Adrenal gland (tissue), 12 donors: ENCODE data around the gene CALN1. TPM values are rescaled to one million over a fixed set of nuclear protein-coding genes. Genes with fewer than 3 reads are reported as not detected.

Experiments used
- DNase-seq, 7 donors: peaks; one replicate each; pipeline ENCODE4 v3.0.0-alpha.2; 2019 to 2020
- H3K27ac ChIP-seq, 5 donors: fragments of 200-600 bp; sonication (generic) in 4 of 5; 1 replicate in 3 of 5; 2 replicates in 2 of 5; pipeline versions ENCODE4 v1.5.1 to v1.8.0; 2016 to 2020; ENCODE audit warnings: mild to moderate bottlenecking in 1 of 5
- H3K27me3 ChIP-seq: fragments of 200-600 bp; 2 replicates; pipeline ENCODE4 v1.8.0; 2021
- H3K36me3 ChIP-seq, 2 donors: fragments of 200-600 bp; replicated peaks in 1 of 2; 1 replicate in 1 of 2; 2 replicates in 1 of 2; pipeline versions ENCODE4 v1.5.1 to v1.8.0; 2018 to 2022
- H3K4me1 ChIP-seq, 2 donors: fragments of 200-600 bp; replicated peaks in 1 of 2; 1 replicate in 1 of 2; 2 replicates in 1 of 2; pipeline versions ENCODE4 v1.5.1 to v1.8.0; 2018 to 2021
- H3K4me3 ChIP-seq, 4 donors: fragments of 200-600 bp; sonication (generic) in 3 of 4; one replicate each; pipeline ENCODE4 v1.5.1; 2016 to 2018
- H3K9me3 ChIP-seq, 3 donors: fragments of 200-600 bp; sonication (generic) in 1 of 3; replicated peaks in 1 of 3; 1 replicate in 2 of 3; 2 replicates in 1 of 3; pipeline versions ENCODE4 v1.5.1 to v1.8.0; 2016 to 2021
- CTCF ChIP-seq, 6 experiments: fragments of 450-650 bp in 4 of 6; fragments of 200-600 bp in 2 of 6; sonication (generic) in 1 of 6; IDR thresholded peaks; 1 replicate in 5 of 6; 2 replicates in 1 of 6; pipeline versions ENCODE4 v1.5.1 to v1.8.0; 2016 to 2021; ENCODE audit warnings: antibody characterized with exemption in 6 of 6, mild to moderate bottlenecking in 2 of 6, moderate library complexity in 1 of 6
- POLR2A ChIP-seq, 2 donors: fragments of 450-650 bp; IDR thresholded peaks; one replicate each; pipeline ENCODE4 v1.6.1; 2017; ENCODE audit warnings: antibody characterized with exemption in 2 of 2, mild to moderate bottlenecking in 2 of 2, moderate library complexity in 1 of 2
- WGBS, 4 donors: extraction: QIAGEN DNeasy Blood & Tissue Kit in 2 of 4; methylation state at CpG; one replicate each; pipeline versions ENCODE4 v1.1.5 to v1.1.7; 2013 to 2017; 5-methylcytosine and 5-hydroxymethylcytosine counted together
- intact Hi-C, 2 donors: fragments of 100-400 bp; cut with DNase I; formaldehyde crosslinking; loops; one replicate each; pipeline versions ENCODE4 v1.14.1 to v1.15.0; 2022 to 2023
- polyA plus RNA-seq, 3 donors: library from polyadenylated mRNA; stranded (reverse); fragments of 200-250 nt in 2 of 3; fragments of 350-450 nt in 1 of 3; fragmentation: Illumina TruSeq in 1 of 3; extraction: RNeasy Lipid Tissue Mini Kit (QIAGEN cat#74804) in 1 of 3; gene quantifications; one replicate each; pipeline ENCODE4 v1.2.3, GENCODE V29; 2013 to 2014
- total RNA-seq, 9 donors: library from RNA; depleted of rRNA in 4 of 9; stranded (reverse); fragments of >200 nt in 4 of 9; fragments of 120-200 nt in 1 of 9; fragmentation: NEBNext Ultra II Directional in 1 of 9; extraction: Animal tissue kit (Norgen Biotek cat#: 25700) in 1 of 9; gene quantifications; one replicate each; pipeline versions ENCODE4 v1.1.0 to v1.2.4, GENCODE V29; 2013 to 2023
- donor health status: healthy with polysubstance abuse.
- donor health status: Bipolar disorder and iron deficiency.
- donor health status: DM: yes; HTN: yes; CAD: no.
- donor health status: DM: no; HTN: no; CAD: no.
- donor health status: DM: no; HTN: no; CAD: no.
- donor health status: DM: yes; HTN: yes; CAD: no.

Gene CALN1
- total and polyA plus RNA-seq, 12 donors: 4.3 to 51.5 (median 15.2) TPM

GRCh38 chr7:72337390-72338167, 74.6 kb downstream of the CALN1 start:
- peaks cover 27% of the 10 kb centered on the region for H3K27me3 ChIP-seq
- no peaks in the 10 kb centered on the region for H3K9me3 ChIP-seq
- intact Hi-C loops: no loop called here
- H3K4me3 ChIP-seq: peak overlapping the region in 2 of 4 donors; percentile 34 to 54
- peak in 2 of 7 donors; percentile 36 to 37 for DNase-seq
- H3K4me1 ChIP-seq: no peaks in the 10 kb centered on the region
- 3 to 6% (median 6%) methylated on average over 18 to 44 of the region's 44 CpGs for WGBS, 4 donors
- no peaks in the 10 kb centered on the region for H3K36me3 ChIP-seq
- H3K27ac ChIP-seq: peak overlapping the region in 2 of 5 donors; percentile 54 to 63
- no peak for TF ChIP-seq CTCF (IDR thresholded peaks at IDR 0.05)
- no peak for TF ChIP-seq POLR2A (IDR thresholded peaks at IDR 0.05)

- Histone ChIP-seq H3K27me3 (peaks cover 27% of the 10 kb centered on the region), H3K4me3 (peak overlapping the region in 2 of 4 donors; percentile 34 to 54), H3K27ac (peak overlapping the region in 2 of 5 donors; percentile 54 to 63), H3K9me3 (no peaks in the 10 kb centered on the region), H3K4me1 (no peaks in the 10 kb centered on the region), H3K36me3 (no peaks in the 10 kb centered on the region)
- WGBS, 4 donors: 0 to 4% (median 2%) methylated on average over 36 to 89 of the region's 89 CpGs
- TF ChIP-seq POLR2A (IDR thresholded peaks at IDR 0.05): no peak
- no peak for TF ChIP-seq CTCF (IDR thresholded peaks at IDR 0.05)
- DNase-seq: peak in 2 of 7 donors; percentile 25 to 28
- intact Hi-C loops: no loop called here
Observed at GRCh38 chr7:72336632-72337389, 75.3 kb downstream of the CALN1 start.

- Histone ChIP-seq H3K4me1 (no peaks in the 10 kb centered on the region), H3K27me3 (peaks cover 27% of the 10 kb centered on the region), H3K27ac (peak overlapping the region in 2 of 5 donors; percentile 54 to 63), H3K4me3 (peak overlapping the region in 2 of 4 donors; percentile 34 to 54), H3K9me3 (no peaks in the 10 kb centered on the region), H3K36me3 (no peaks in the 10 kb centered on the region)
- DNase-seq: peak in 2 of 7 donors; percentile 23 to 26
- intact Hi-C loops: no loop called here
- TF ChIP-seq CTCF (IDR thresholded peaks at IDR 0.05): no peak
- TF ChIP-seq POLR2A (IDR thresholded peaks at IDR 0.05): no peak
- 0 to 1% (median 0%) methylated on average over 1 to 21 of the region's 21 CpGs; no CpG with 5 or more reads in 1 of the 4 donors for WGBS, 4 donors
Observed at GRCh38 chr7:72336382-72336631, 75.8 kb downstream of the CALN1 start.

- 0 to 2% (median 1%) methylated on average over 9 to 62 of the region's 62 CpGs for WGBS, 4 donors
- Histone ChIP-seq H3K27ac (peak overlapping the region in 2 of 5 donors; percentile 54 to 63), H3K36me3 (no peaks in the 10 kb centered on the region), H3K27me3 (peaks cover 27% of the 10 kb centered on the region), H3K4me3 (peak overlapping the region in 2 of 4 donors; percentile 34 to 54), H3K4me1 (no peaks in the 10 kb centered on the region), H3K9me3 (no peaks in the 10 kb centered on the region)
- DNase-seq: peak in 2 of 7 donors; percentile 27 to 28
- intact Hi-C loops: no loop called here
- peak in 1 of 6 experiments; percentile 9 for TF ChIP-seq CTCF (IDR thresholded peaks at IDR 0.05)
- TF ChIP-seq POLR2A (IDR thresholded peaks at IDR 0.05): no peak
Observed at GRCh38 chr7:72335561-72336381, 76.4 kb downstream of the CALN1 start.
